ENCODE results near the gene PEX16.
A peak's percentile ranks its signal among the peaks of the same experiment; 100 is the strongest.

Gene PEX16

GRCh38 chr11:45918331-45918941 lies 759 bp upstream of the PEX16 start:
- peak overlapping the region; percentile 98 for H3K4me3 ChIP-seq (ENCODE audit: low read length)
- TF ChIP-seq CTCF (conservative IDR thresholded peaks at IDR 0.05; ENCODE audit: low read depth, low read length), result no peak
- DNase-seq (ENCODE audit: low read depth), result peak; percentile 15

- DNase-seq (ENCODE audit: low read depth), result no peak
- TF ChIP-seq CTCF (conservative IDR thresholded peaks at IDR 0.05; ENCODE audit: low read depth, low read length), result no peak
- peak overlapping the region; percentile 98 for H3K4me3 ChIP-seq (ENCODE audit: low read length)
These were observed 423 bp downstream of the PEX16 start for GRCh38 chr11:45917286-45917622.

GRCh38 chr11:45915446-45915845 lies 2.2 kb downstream of the PEX16 start:
- no peak for TF ChIP-seq CTCF (conservative IDR thresholded peaks at IDR 0.05; ENCODE audit: low read depth, low read length)
- H3K4me3 ChIP-seq (ENCODE audit: low read length), result no peak overlapping the region
- no peak for DNase-seq (ENCODE audit: low read depth)

- TF ChIP-seq CTCF (conservative IDR thresholded peaks at IDR 0.05; ENCODE audit: low read depth, low read length), result no peak
- no peak overlapping the region for H3K4me3 ChIP-seq (ENCODE audit: low read length)
- no peak for DNase-seq (ENCODE audit: low read depth)
These were observed 3.6 kb downstream of the PEX16 start for GRCh38 chr11:45913942-45914635.

- TF ChIP-seq CTCF (conservative IDR thresholded peaks at IDR 0.05; ENCODE audit: low read depth, low read length), result no peak
- H3K4me3 ChIP-seq (ENCODE audit: low read length), result no peak overlapping the region
- DNase-seq (ENCODE audit: low read depth), result no peak
These were observed 4.2 kb downstream of the PEX16 start for GRCh38 chr11:45913514-45913913.

GRCh38 chr11:45910623-45911022 lies 7.1 kb downstream of the PEX16 start:
- TF ChIP-seq CTCF (conservative IDR thresholded peaks at IDR 0.05; ENCODE audit: low read depth, low read length), result no peak
- no peak for DNase-seq (ENCODE audit: low read depth)
- no peak overlapping the region for H3K4me3 ChIP-seq (ENCODE audit: low read length)
